NT2/D1 (cell line): ENCODE data around the gene R3HCC1L.
A peak's percentile ranks its signal among the peaks of the same experiment; 100 is the strongest.

Source experiments
- DNase-seq: peaks from one replicate; pipeline ENCODE4 v3.0.0-alpha.2; 2011; ENCODE audit warnings: low read depth, low spot score
- H3K27me3 ChIP-seq: 2 replicates; pipeline ENCODE4 v1.6.0; 2011; ENCODE audit warnings: mild to moderate bottlenecking; ENCODE audit not compliant: insufficient read length, insufficient read depth
- H3K36me3 ChIP-seq: 2 replicates; pipeline ENCODE4 v1.6.1; 2011; ENCODE audit warnings: mild to moderate bottlenecking, low read length, mixed read lengths; ENCODE audit not compliant: insufficient read depth, insufficient read length
- H3K4me1 ChIP-seq: 2 replicates; pipeline ENCODE4 v1.5.1; 2011; ENCODE audit not compliant: insufficient read depth, insufficient read length
- H3K4me3 ChIP-seq: 2 replicates; pipeline ENCODE4 v1.5.1; 2011; ENCODE audit warnings: low read depth; ENCODE audit not compliant: insufficient read length
- H3K9ac ChIP-seq: 2 replicates; pipeline ENCODE4 v1.6.0; 2011; ENCODE audit warnings: low read depth; ENCODE audit not compliant: insufficient read length
- H3K9me3 ChIP-seq: 2 replicates; pipeline ENCODE4 v1.5.1; 2011; ENCODE audit warnings: mild to moderate bottlenecking, low read length; ENCODE audit not compliant: insufficient read depth
- SUZ12 ChIP-seq: IDR thresholded peaks from 2 replicates; pipeline ENCODE4 v1.6.1; 2011; ENCODE audit not compliant: insufficient read length, insufficient read depth; ENCODE audit errors: extremely low read depth
- YY1 ChIP-seq: IDR thresholded peaks from 2 replicates; pipeline ENCODE4 v1.6.1; 2011; ENCODE audit not compliant: insufficient read length, insufficient read depth
- ZNF274 ChIP-seq: IDR thresholded peaks from 2 replicates; pipeline ENCODE4 v1.6.1; 2011; ENCODE audit warnings: mild to moderate bottlenecking, low read depth, low read length

Gene R3HCC1L

GRCh38 chr10:98096731-98097130 is 37.7 kb upstream of the R3HCC1L start:
- H3K36me3 ChIP-seq, result no peaks in the 10 kb centered on the region
- no peak for DNase-seq
- H3K9ac ChIP-seq, result no peak overlapping the region
- H3K4me3 ChIP-seq, result no peak overlapping the region
- H3K4me1 ChIP-seq, result peaks cover 6% of the 10 kb centered on the region
- no peaks in the 10 kb centered on the region for H3K9me3 ChIP-seq
- H3K27me3 ChIP-seq, result no peaks in the 10 kb centered on the region
- no peak for TF ChIP-seq ZNF274
- no peak for TF ChIP-seq YY1
- TF ChIP-seq SUZ12, result no peak

GRCh38 chr10:98097175-98097574 is 37.3 kb upstream of the R3HCC1L start:
- Histone ChIP-seq H3K4me1 (peaks cover 6% of the 10 kb centered on the region), H3K27me3 (no peaks in the 10 kb centered on the region)

DNA sequence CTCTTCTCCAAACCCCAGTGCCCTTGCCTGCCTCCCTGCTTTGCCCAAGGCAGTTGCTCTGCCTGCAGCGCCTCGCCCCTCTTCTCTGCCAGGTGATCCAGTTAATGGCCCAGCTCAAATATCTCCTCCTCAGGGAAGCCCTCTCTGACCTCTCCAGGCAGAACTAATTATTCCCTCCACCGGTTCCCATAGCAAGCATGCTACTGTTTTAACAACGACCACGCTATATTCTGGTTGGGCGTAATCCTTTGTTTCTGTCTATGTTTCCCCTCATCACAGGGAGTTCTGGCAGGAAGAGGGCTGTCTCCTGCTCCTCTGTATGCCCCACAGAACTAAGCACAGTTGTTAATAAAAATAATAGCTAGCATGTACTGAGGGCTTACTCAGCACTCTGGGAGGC is 36.8 kb upstream of the R3HCC1L start:
- DNase-seq, result no peak
- no peaks in the 10 kb centered on the region for H3K9me3 ChIP-seq
- no peaks in the 10 kb centered on the region for H3K36me3 ChIP-seq
- no peak overlapping the region for H3K4me3 ChIP-seq
- no peak overlapping the region for H3K9ac ChIP-seq
- TF ChIP-seq SUZ12, result no peak
- no peak for TF ChIP-seq ZNF274
- no peak for TF ChIP-seq YY1
- H3K4me1 ChIP-seq, result peaks cover 6% of the 10 kb centered on the region
- H3K27me3 ChIP-seq, result no peaks in the 10 kb centered on the region

More at GRCh38 chr10:98097175-98097574, 37.3 kb upstream of the R3HCC1L start:
- no peak overlapping the region for H3K4me3 ChIP-seq
- H3K9me3 ChIP-seq, result no peaks in the 10 kb centered on the region
- DNase-seq, result no peak
- peak overlapping the region; percentile 38 for H3K9ac ChIP-seq
- no peaks in the 10 kb centered on the region for H3K36me3 ChIP-seq
- TF ChIP-seq YY1 (no peak), SUZ12 (no peak), ZNF274 (no peak)

DNA sequence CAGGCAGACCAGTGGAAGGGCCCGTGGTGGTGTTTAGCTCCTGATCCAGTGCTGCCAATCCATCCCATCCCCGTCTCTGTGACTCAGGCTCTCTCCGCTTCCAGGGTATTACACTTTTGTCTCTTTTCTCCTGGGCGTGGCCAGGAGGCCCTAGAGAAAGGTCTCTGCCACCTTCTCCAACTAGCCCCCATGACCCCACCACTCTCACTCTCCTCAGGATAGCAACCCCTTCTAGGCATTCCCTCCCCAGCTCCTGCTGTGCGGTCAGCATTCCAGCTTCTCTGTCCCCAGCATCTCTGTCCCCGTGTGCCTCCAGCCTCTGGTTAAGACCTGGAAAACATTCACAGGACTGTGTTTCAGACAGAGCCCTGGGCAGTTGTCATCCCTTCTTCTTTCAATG is 36.2 kb upstream of the R3HCC1L start:
- H3K9ac ChIP-seq, result no peak overlapping the region
- no peaks in the 10 kb centered on the region for H3K9me3 ChIP-seq
- H3K36me3 ChIP-seq, result no peaks in the 10 kb centered on the region
- peaks cover 6% of the 10 kb centered on the region for H3K4me1 ChIP-seq
- no peak for DNase-seq
- TF ChIP-seq SUZ12 (no peak), YY1 (no peak), ZNF274 (no peak)
- no peak overlapping the region for H3K4me3 ChIP-seq
- no peaks in the 10 kb centered on the region for H3K27me3 ChIP-seq

GRCh38 chr10:98100476-98100875 is 34.0 kb upstream of the R3HCC1L start:
- Histone ChIP-seq H3K4me1 (peaks cover 6% of the 10 kb centered on the region), H3K4me3 (no peak overlapping the region), H3K36me3 (no peaks in the 10 kb centered on the region), H3K27me3 (no peaks in the 10 kb centered on the region), H3K9ac (no peak overlapping the region), H3K9me3 (no peaks in the 10 kb centered on the region)
- no peak for DNase-seq
- TF ChIP-seq YY1 (no peak), SUZ12 (no peak), ZNF274 (no peak)

- no peak overlapping the region for H3K4me3 ChIP-seq
- no peaks in the 10 kb centered on the region for H3K36me3 ChIP-seq
- DNase-seq, result no peak
- no peaks in the 10 kb centered on the region for H3K9me3 ChIP-seq
- no peak overlapping the region for H3K9ac ChIP-seq
- no peaks in the 10 kb centered on the region for H3K27me3 ChIP-seq
- peaks cover 6% of the 10 kb centered on the region for H3K4me1 ChIP-seq
- TF ChIP-seq ZNF274 (no peak), YY1 (no peak), SUZ12 (no peak)
These were observed 33.1 kb upstream of the R3HCC1L start for GRCh38 chr10:98101366-98101765.

DNA sequence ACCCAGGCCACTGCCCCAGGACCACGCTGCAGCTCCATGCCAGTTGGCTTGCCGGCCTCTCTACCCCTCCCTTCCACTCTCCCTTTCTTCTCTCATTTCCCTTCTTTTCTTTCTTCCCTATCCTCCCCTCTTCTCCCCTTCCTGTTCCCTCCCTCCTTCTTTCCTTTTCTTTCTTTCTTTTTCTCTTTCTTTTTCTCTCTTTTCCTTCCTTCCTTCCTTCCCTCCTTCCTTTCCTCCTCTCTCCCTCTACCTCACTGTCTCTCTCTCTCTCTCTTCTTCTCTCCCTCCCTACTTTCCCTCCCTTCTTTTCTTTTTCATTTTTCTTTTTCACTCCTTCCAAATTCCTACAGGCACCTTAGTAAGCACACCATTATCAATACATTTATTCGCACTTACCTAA is 30.3 kb upstream of the R3HCC1L start:
- DNase-seq, result no peak
- Histone ChIP-seq H3K9me3 (no peaks in the 10 kb centered on the region), H3K27me3 (no peaks in the 10 kb centered on the region)

GRCh38 chr10:98106531-98106930 is 27.9 kb upstream of the R3HCC1L start:
- Histone ChIP-seq H3K27me3 (no peaks in the 10 kb centered on the region), H3K9ac (no peak overlapping the region), H3K4me3 (no peak overlapping the region), H3K36me3 (no peaks in the 10 kb centered on the region), H3K9me3 (no peaks in the 10 kb centered on the region), H3K4me1 (no peaks in the 10 kb centered on the region)
- no peak for DNase-seq
- no peak for TF ChIP-seq YY1
- no peak for TF ChIP-seq ZNF274
- no peak for TF ChIP-seq SUZ12

More for the DNA sequence above, 30.3 kb upstream of the R3HCC1L start:
- no peak overlapping the region for H3K9ac ChIP-seq
- TF ChIP-seq ZNF274, result no peak
- no peak for TF ChIP-seq YY1
- TF ChIP-seq SUZ12, result no peak
- no peaks in the 10 kb centered on the region for H3K36me3 ChIP-seq
- H3K4me3 ChIP-seq, result no peak overlapping the region
- H3K4me1 ChIP-seq, result no peaks in the 10 kb centered on the region
